Adrenal gland (tissue), 19 donors: ENCODE results near the gene NUF2. TPM values are rescaled to one million over a fixed set of nuclear protein-coding genes. Genes with fewer than 3 reads are reported as not detected.

Experiments
- DNase-seq, 7 donors: peaks; one replicate each; pipeline ENCODE4 v3.0.0-alpha.2; 2019 to 2020
- H3K27ac ChIP-seq, 5 donors: fragments of 200-600 bp; sonication (generic) in 4 of 5; 1 replicate in 3 of 5; 2 replicates in 2 of 5; pipeline versions ENCODE4 v1.5.1 to v1.8.0; 2016 to 2020; ENCODE audit warnings: mild to moderate bottlenecking in 1 of 5
- H3K27me3 ChIP-seq: fragments of 200-600 bp; 2 replicates; pipeline ENCODE4 v1.8.0; 2021
- H3K36me3 ChIP-seq, 2 donors: fragments of 200-600 bp; replicated peaks in 1 of 2; 1 replicate in 1 of 2; 2 replicates in 1 of 2; pipeline versions ENCODE4 v1.5.1 to v1.8.0; 2018 to 2022
- H3K4me1 ChIP-seq, 2 donors: fragments of 200-600 bp; replicated peaks in 1 of 2; 1 replicate in 1 of 2; 2 replicates in 1 of 2; pipeline versions ENCODE4 v1.5.1 to v1.8.0; 2018 to 2021
- H3K4me3 ChIP-seq, 4 donors: fragments of 200-600 bp; sonication (generic) in 3 of 4; one replicate each; pipeline ENCODE4 v1.5.1; 2016 to 2018
- H3K9me3 ChIP-seq, 3 donors: fragments of 200-600 bp; sonication (generic) in 1 of 3; replicated peaks in 1 of 3; 1 replicate in 2 of 3; 2 replicates in 1 of 3; pipeline versions ENCODE4 v1.5.1 to v1.8.0; 2016 to 2021
- CTCF ChIP-seq, 6 experiments: fragments of 450-650 bp in 4 of 6; fragments of 200-600 bp in 2 of 6; sonication (generic) in 1 of 6; IDR thresholded peaks; 1 replicate in 5 of 6; 2 replicates in 1 of 6; pipeline versions ENCODE4 v1.5.1 to v1.8.0; 2016 to 2021; ENCODE audit warnings: antibody characterized with exemption in 6 of 6, mild to moderate bottlenecking in 2 of 6, moderate library complexity in 1 of 6
- POLR2A ChIP-seq, 2 donors: fragments of 450-650 bp; IDR thresholded peaks; one replicate each; pipeline ENCODE4 v1.6.1; 2017; ENCODE audit warnings: antibody characterized with exemption in 2 of 2, mild to moderate bottlenecking in 2 of 2, moderate library complexity in 1 of 2
- WGBS, 4 donors: extraction: QIAGEN DNeasy Blood & Tissue Kit in 2 of 4; methylation state at CpG; one replicate each; pipeline versions ENCODE4 v1.1.5 to v1.1.7; 2013 to 2017; 5-methylcytosine and 5-hydroxymethylcytosine counted together
- intact Hi-C, 2 donors: fragments of 100-400 bp; cut with DNase I; formaldehyde crosslinking; loops; one replicate each; pipeline versions ENCODE4 v1.14.1 to v1.15.0; 2022 to 2023
- long read RNA-seq, 10 donors: library from polyadenylated mRNA in 3 of 10; unstranded in 2 of 10; stranded (forward) in 1 of 10; transcript quantifications; one replicate each; pipeline ENCODE4 v2.0.0 and lab custom pipeline, GENCODE V29; 2021 to 2026
- polyA plus RNA-seq, 3 donors: library from polyadenylated mRNA; stranded (reverse); fragments of 200-250 nt in 2 of 3; fragments of 350-450 nt in 1 of 3; fragmentation: Illumina TruSeq in 1 of 3; extraction: RNeasy Lipid Tissue Mini Kit (QIAGEN cat#74804) in 1 of 3; gene quantifications; one replicate each; pipeline ENCODE4 v1.2.3, GENCODE V29; 2013 to 2014
- total RNA-seq, 9 donors: library from RNA; depleted of rRNA in 4 of 9; stranded (reverse); fragments of >200 nt in 4 of 9; fragments of 120-200 nt in 1 of 9; fragmentation: NEBNext Ultra II Directional in 1 of 9; extraction: Animal tissue kit (Norgen Biotek cat#: 25700) in 1 of 9; gene quantifications; one replicate each; pipeline versions ENCODE4 v1.1.0 to v1.2.4, GENCODE V29; 2013 to 2023
- donor health status: healthy with polysubstance abuse.
- donor health status: Bipolar disorder and iron deficiency.
- donor health status: DM: yes; HTN: yes; CAD: no.
- donor health status: DM: no; HTN: no; CAD: no.
- donor health status: DM: no; HTN: no; CAD: no.
- donor health status: DM: yes; HTN: yes; CAD: no.

NUF2 gene
- total RNA-seq (10 to 100 TPM in 1 of 9 donors, 1 to 10 TPM in 4, under 1 TPM in 3, not detected in 1; 0.53 to 12.4 (median 1.1) TPM), polyA plus RNA-seq (1 to 10 TPM in 2 of 3 donors, under 1 TPM in 1; 0.72 to 1.7 (median 1.0) TPM)
- long read RNA-seq, donor 1 = 0 reads
- long read RNA-seq, donor 2, partial matches to known transcripts = 0 of 1 reads
- long read RNA-seq, donor 2, other reads (novel, unspliced or antisense) = 0 of 1 reads
- long read RNA-seq, donor 3, partial matches to known transcripts = 0 of 1 reads
- long read RNA-seq, donor 3, other reads (novel, unspliced or antisense) = 0 of 1 reads
- long read RNA-seq, donor 4, partial matches to known transcripts = 0 of 2 reads
- long read RNA-seq, donor 4, other reads (novel, unspliced or antisense) = 1 of 2 reads
- long read RNA-seq, donor 5 = 0 reads
- long read RNA-seq, donor 6 = 0 reads
- long read RNA-seq, donor 7 = 0 reads
- long read RNA-seq, donor 8, partial matches to known transcripts = 0 of 5 reads
- long read RNA-seq, donor 8, other reads (novel, unspliced or antisense) = 0 of 5 reads
- long read RNA-seq, donor 9 = 0 reads
- long read RNA-seq, donor 10, partial matches to known transcripts = 0 of 1 reads
- long read RNA-seq, donor 10, other reads (novel, unspliced or antisense) = 0 of 1 reads

GRCh38 chr1:163321311-163322305 is at the start of gene NUF2:
TSS of gene NUF2 (plus strand) at chr1:163321954. CDS start at chr1:163326052, 4,098 bp downstream.
- peak; percentile 97 to 99 (median 98) for DNase-seq
- Histone ChIP-seq H3K27me3 (no peaks in the 10 kb centered on the region), H3K4me1 (peaks cover 7 to 12% of the 10 kb centered on the region in 2 donors), H3K4me3 (peak within 1 kb of the TSS; percentile 28 to 79 (median 50)), H3K36me3 (peaks cover 0 to 8% of the 10 kb centered on the region in 2 donors), H3K27ac (peak within 1 kb of the TSS in 3 of 5 donors; percentile 18 to 82 (median 70)), H3K9me3 (no peaks in the 10 kb centered on the region)
- WGBS, 4 donors = 0 to 2% (median 1%) methylated on average over 12 to 58 of the region's 58 CpGs
- TF ChIP-seq POLR2A (IDR thresholded peaks at IDR 0.05) (peak in 1 of 2 donors; percentile 53), CTCF (IDR thresholded peaks at IDR 0.05) (peak in 1 of 6 experiments; percentile 11)
- intact Hi-C loops = no loop called here

- intact Hi-C loops = loop anchor here in 1 of 2 donors (10.0 kb wide), 1 partner anchor 69 kb away; the partner anchor contains the start of gene RGS5
- WGBS, 4 donors = 91 to 100% (median 94%) methylated on average over 2 of the region's 2 CpGs
- no peaks in the 10 kb centered on the region for H3K4me1 ChIP-seq
These were observed 47.9 kb upstream of the NUF2 start for GRCh38 chr1:163273766-163274441.

GRCh38 chr1:163275222-163275621 is 46.5 kb upstream of the NUF2 start:
- Histone ChIP-seq H3K27ac (no peak overlapping the region), H3K27me3 (no peaks in the 10 kb centered on the region), H3K4me1 (no peaks in the 10 kb centered on the region), H3K9me3 (peaks cover 0 to 16% (median 12%) of the 10 kb centered on the region in 3 donors), H3K36me3 (no peaks in the 10 kb centered on the region), H3K4me3 (no peak overlapping the region)
- TF ChIP-seq CTCF (IDR thresholded peaks at IDR 0.05) (no peak), POLR2A (IDR thresholded peaks at IDR 0.05) (no peak)
- no peak for DNase-seq
- intact Hi-C loops = loop anchor here in 1 of 2 donors (10.0 kb wide), 1 partner anchor 70 kb away; the partner anchor contains the start of gene RGS5
- 91 to 100% (median 98%) methylated on average over 1 of the region's 1 CpG for WGBS, 4 donors

More at GRCh38 chr1:163273766-163274441, 47.9 kb upstream of the NUF2 start:
- DNase-seq = no peak
- Histone ChIP-seq H3K36me3 (no peaks in the 10 kb centered on the region), H3K27me3 (no peaks in the 10 kb centered on the region), H3K9me3 (peaks cover 0 to 12% (median 9%) of the 10 kb centered on the region in 3 donors), H3K4me3 (no peak overlapping the region), H3K27ac (no peak overlapping the region)
- no peak for TF ChIP-seq CTCF (IDR thresholded peaks at IDR 0.05)
- no peak for TF ChIP-seq POLR2A (IDR thresholded peaks at IDR 0.05)
